Suprapubic skin (tissue), 4 donors: ENCODE data around the gene ZBTB16. TPM values are rescaled to one million over a fixed set of nuclear protein-coding genes. Genes with fewer than 3 reads are reported as not detected.

Source experiments
- DNase-seq, 2 donors: peaks; one replicate each; pipeline ENCODE4 v3.0.0-alpha.2; 2019; ENCODE audit warnings: low spot score in 2 of 2
- H3K27ac ChIP-seq: fragments of 200-600 bp; sonication (generic); one replicate; pipeline ENCODE4 v1.5.1; 2019
- H3K27me3 ChIP-seq: fragments of 200-600 bp; sonication (generic); one replicate; pipeline ENCODE4 v1.5.1; 2019
- H3K36me3 ChIP-seq: fragments of 200-600 bp; sonication (generic); one replicate; pipeline ENCODE4 v1.5.1; 2019
- H3K4me1 ChIP-seq: fragments of 200-600 bp; sonication (generic); one replicate; pipeline ENCODE4 v1.5.1; 2019
- H3K4me3 ChIP-seq: fragments of 200-600 bp; sonication (generic); one replicate; pipeline ENCODE4 v1.5.1; 2019; ENCODE audit warnings: mild to moderate bottlenecking
- H3K9me3 ChIP-seq: fragments of 200-600 bp; sonication (generic); one replicate; pipeline ENCODE4 v1.5.1; 2019
- CTCF ChIP-seq, 2 donors: fragments of 200-600 bp in 1 of 2; fragments of 450-650 bp in 1 of 2; sonication (generic) in 1 of 2; IDR thresholded peaks; one replicate each; pipeline ENCODE4 v1.5.1; 2016 to 2019; ENCODE audit warnings: antibody characterized with exemption in 2 of 2, mild to moderate bottlenecking in 1 of 2, moderate library complexity in 1 of 2
- EP300 ChIP-seq: sonication (generic); formaldehyde crosslinking; IDR thresholded peaks from one replicate; pipeline ENCODE4 v1.6.1; 2017; ENCODE audit warnings: antibody characterized with exemption
- POLR2A ChIP-seq, 2 donors: fragments of 450-650 bp; IDR thresholded peaks; one replicate each; pipeline ENCODE4 v1.6.1; 2017; ENCODE audit warnings: antibody characterized with exemption in 2 of 2, mild to moderate bottlenecking in 2 of 2, moderate library complexity in 2 of 2
- POLR2AphosphoS5 ChIP-seq, 3 donors: sonication (generic); formaldehyde crosslinking; IDR thresholded peaks; one replicate each; pipeline ENCODE4 v1.6.1; 2017; ENCODE audit warnings: antibody characterized with exemption in 3 of 3
- WGBS: methylation state at CpG from one replicate; pipeline ENCODE4 v1.1.5; 2018; 5-methylcytosine and 5-hydroxymethylcytosine counted together
- total RNA-seq, 4 donors: library from RNA; depleted of rRNA; stranded (reverse); fragments of >200 nt; gene quantifications; one replicate each; pipeline ENCODE4 v1.1.0, GENCODE V29; 2016

The ZBTB16 gene
- total RNA-seq, 4 donors from 2014 or later, result 142 to 474 (median 232) TPM

- WGBS, result 89% methylated on average over 19 of the region's 19 CpGs
- DNase-seq, result no peak
- peak overlapping the region; percentile 100 for H3K27ac ChIP-seq
Measured at GRCh38 chr11:114157476-114158050, 98.1 kb downstream of the ZBTB16 start.

DNA sequence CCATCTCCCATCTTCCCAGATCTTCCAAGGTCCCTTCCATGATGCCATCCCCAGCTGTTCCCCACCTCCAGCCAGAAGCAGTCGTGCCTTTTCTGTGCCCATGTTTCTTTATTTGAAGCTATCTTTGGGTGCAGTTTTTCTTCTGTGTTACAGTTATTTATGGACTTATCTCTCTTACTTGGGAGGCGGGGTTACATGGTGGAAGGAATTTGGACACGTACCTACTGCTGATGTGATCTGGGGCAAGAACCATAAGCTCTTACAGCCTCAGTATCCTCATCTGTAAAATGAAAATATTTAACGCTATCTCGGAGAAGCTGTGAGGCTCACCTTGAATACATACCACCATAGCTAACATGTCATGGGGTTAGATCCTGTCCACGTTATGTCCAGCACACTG is 98.9 kb downstream of the ZBTB16 start:
- Histone ChIP-seq H3K4me3 (no peak overlapping the region), H3K9me3 (no peaks in the 10 kb centered on the region), H3K27ac (peak overlapping the region; percentile 100), H3K4me1 (peaks cover 96% of the 10 kb centered on the region), H3K27me3 (no peaks in the 10 kb centered on the region), H3K36me3 (peaks cover 29% of the 10 kb centered on the region)
- WGBS, result 72% methylated on average over 6 of the region's 6 CpGs
- no peak for TF ChIP-seq POLR2A (IDR thresholded peaks at IDR 0.05)
- TF ChIP-seq CTCF (IDR thresholded peaks at IDR 0.05), result no peak
- no peak for TF ChIP-seq EP300
- DNase-seq, result no peak

More at GRCh38 chr11:114157476-114158050, 98.1 kb downstream of the ZBTB16 start:
- TF ChIP-seq EP300 (no peak), POLR2AphosphoS5 (IDR thresholded peaks at IDR 0.05) (no peak), POLR2A (IDR thresholded peaks at IDR 0.05) (no peak), CTCF (IDR thresholded peaks at IDR 0.05) (no peak)
- Histone ChIP-seq H3K36me3 (peaks cover 29% of the 10 kb centered on the region), H3K4me3 (no peak overlapping the region), H3K27me3 (no peaks in the 10 kb centered on the region), H3K9me3 (no peaks in the 10 kb centered on the region), H3K4me1 (peaks cover 98% of the 10 kb centered on the region)

DNA sequence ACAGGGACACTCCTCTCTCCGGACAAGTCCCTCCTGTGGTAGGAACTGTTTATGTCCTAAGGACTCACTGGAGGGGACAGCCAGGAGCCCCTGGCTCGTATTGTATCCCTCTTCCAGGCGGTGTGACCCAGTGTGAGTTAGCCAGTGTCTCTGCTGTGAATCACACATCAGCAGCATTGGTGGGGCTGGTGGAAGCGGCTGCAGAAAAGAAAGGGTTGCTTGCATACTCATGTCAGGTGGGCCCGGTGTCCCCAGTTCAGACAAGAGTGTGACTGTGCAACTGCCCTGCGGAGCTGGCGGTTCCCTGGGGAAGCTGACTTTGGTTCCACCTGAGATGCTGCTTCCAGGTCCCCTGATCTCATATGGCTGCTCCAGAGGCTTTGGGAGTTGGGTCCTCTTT is 99.4 kb downstream of the ZBTB16 start:
- 94% methylated on average over 2 of the region's 7 CpGs for WGBS
- H3K9me3 ChIP-seq, result no peaks in the 10 kb centered on the region
- no peaks in the 10 kb centered on the region for H3K27me3 ChIP-seq
- TF ChIP-seq CTCF (IDR thresholded peaks at IDR 0.05) (no peak), POLR2A (IDR thresholded peaks at IDR 0.05) (no peak), POLR2AphosphoS5 (IDR thresholded peaks at IDR 0.05) (no peak), EP300 (no peak)
- peaks cover 96% of the 10 kb centered on the region for H3K4me1 ChIP-seq
- no peak for DNase-seq
- no peak overlapping the region for H3K4me3 ChIP-seq
- H3K27ac ChIP-seq, result peak overlapping the region; percentile 100
- H3K36me3 ChIP-seq, result peaks cover 29% of the 10 kb centered on the region

GRCh38 chr11:114159320-114159719 is 99.8 kb downstream of the ZBTB16 start:
- no peak for DNase-seq
- Histone ChIP-seq H3K4me3 (no peak overlapping the region), H3K36me3 (peaks cover 29% of the 10 kb centered on the region), H3K27ac (peak overlapping the region; percentile 100), H3K27me3 (no peaks in the 10 kb centered on the region), H3K4me1 (peaks cover 96% of the 10 kb centered on the region), H3K9me3 (no peaks in the 10 kb centered on the region)
- WGBS, result 32% methylated on average over 5 of the region's 5 CpGs
- TF ChIP-seq POLR2A (IDR thresholded peaks at IDR 0.05) (no peak), CTCF (IDR thresholded peaks at IDR 0.05) (no peak), POLR2AphosphoS5 (IDR thresholded peaks at IDR 0.05) (no peak), EP300 (peak; percentile 12)

DNA sequence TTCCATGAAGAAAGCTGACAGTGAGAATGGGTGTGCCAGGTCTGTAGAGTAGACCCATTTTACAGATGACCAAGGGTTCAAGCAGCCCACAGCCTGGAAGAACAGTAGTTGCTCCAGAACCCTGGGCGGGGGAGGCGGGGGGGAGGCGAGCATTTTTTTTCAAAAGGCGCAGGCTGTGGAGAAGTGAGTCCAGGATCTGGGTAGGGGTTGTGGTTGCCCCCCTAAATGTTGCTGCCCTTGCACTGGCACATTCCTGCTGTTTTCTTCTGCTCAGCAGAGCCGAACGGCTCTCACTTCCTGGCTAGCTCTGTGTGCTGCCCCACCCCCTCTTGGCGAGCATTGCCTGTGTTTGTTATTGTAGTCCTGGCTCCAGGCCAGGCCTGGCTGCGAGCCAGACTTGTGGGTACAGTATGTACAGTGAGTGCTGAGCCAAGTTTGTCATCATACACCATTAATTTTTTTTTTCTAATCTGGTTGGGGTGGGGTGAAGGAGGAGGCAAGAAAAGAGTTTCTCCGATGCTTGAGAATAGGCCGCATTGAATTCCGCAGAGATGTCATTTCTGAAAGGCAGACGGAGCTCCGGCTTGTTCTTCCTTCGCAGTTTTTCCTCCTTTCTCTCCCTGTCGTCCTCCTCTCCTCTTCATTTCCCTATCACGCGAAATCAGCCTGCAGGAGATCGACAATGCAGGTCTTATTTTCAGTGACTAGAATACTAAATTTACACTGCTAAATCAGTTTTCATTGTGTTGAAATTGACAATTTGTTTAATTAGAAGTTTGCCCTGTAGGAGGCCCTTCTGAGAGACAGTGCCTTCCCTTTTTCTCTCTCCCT is 100.5 kb downstream of the ZBTB16 start:
- Histone ChIP-seq H3K27ac (peak overlapping the region; percentile 100), H3K36me3 (peaks cover 29% of the 10 kb centered on the region)

More for the DNA sequence above, 100.5 kb downstream of the ZBTB16 start:
- DNase-seq, result peak; percentile 99 to 100
- peaks cover 96% of the 10 kb centered on the region for H3K4me1 ChIP-seq
- 2% methylated on average over 18 of the region's 18 CpGs for WGBS
- peak overlapping the region; percentile 20 for H3K4me3 ChIP-seq
- no peaks in the 10 kb centered on the region for H3K27me3 ChIP-seq
- TF ChIP-seq POLR2A (IDR thresholded peaks at IDR 0.05) (peak in 1 of 2 donors; percentile 47), EP300 (peak; percentile 99), POLR2AphosphoS5 (IDR thresholded peaks at IDR 0.05) (peak; percentile 98 to 100 (median 99)), CTCF (IDR thresholded peaks at IDR 0.05) (no peak)
- H3K9me3 ChIP-seq, result no peaks in the 10 kb centered on the region
